GM23248 (cell line): ENCODE results near the gene STUM. TPM values are rescaled to one million over a fixed set of nuclear protein-coding genes. Genes with fewer than 3 reads are reported as not detected.
A peak's percentile ranks its signal among the peaks of the same experiment; 100 is the strongest.

Experiments used
- DNase-seq: peaks from one replicate; pipeline ENCODE4 v3.0.0-alpha.2; 2015
- H2AFZ ChIP-seq: fragments of 200-600 bp; sonication (generic); 2 replicates; pipeline ENCODE4 v1.6.1; 2016; ENCODE audit warnings: antibody characterized with exemption
- H3F3A ChIP-seq: fragments of 200-600 bp; sonication (generic); 2 replicates; pipeline ENCODE4 v1.6.1; 2016; ENCODE audit warnings: mild to moderate bottlenecking, antibody characterized with exemption, mixed run types; ENCODE audit not compliant: insufficient read depth
- H3K27ac ChIP-seq: fragments of 200-600 bp; sonication (generic); 2 replicates; pipeline ENCODE4 v1.5.1; 2016; ENCODE audit warnings: mild to moderate bottlenecking
- H3K27me3 ChIP-seq: fragments of 200-600 bp; sonication (generic); replicated peaks from 2 replicates; pipeline ENCODE4 v1.6.1; 2016; ENCODE audit warnings: mild to moderate bottlenecking; ENCODE audit not compliant: insufficient read depth
- H3K36me3 ChIP-seq: fragments of 200-600 bp; sonication (generic); 2 replicates; pipeline ENCODE4 v1.6.1; 2016; ENCODE audit warnings: low read depth, mild to moderate bottlenecking
- H3K4me1 ChIP-seq: fragments of 200-600 bp; sonication (generic); 2 replicates; pipeline ENCODE4 v1.6.1; 2016; ENCODE audit warnings: mild to moderate bottlenecking; ENCODE audit not compliant: insufficient read depth
- H3K4me2 ChIP-seq: fragments of 200-600 bp; sonication (generic); one replicate; pipeline ENCODE4 v1.6.1; 2016; ENCODE audit warnings: mild to moderate bottlenecking; ENCODE audit not compliant: unreplicated experiment
- H3K4me3 ChIP-seq: fragments of 200-600 bp; sonication (generic); 2 replicates; pipeline ENCODE4 v1.5.1; 2016; ENCODE audit warnings: mild to moderate bottlenecking
- H3K79me2 ChIP-seq: fragments of 200-600 bp; sonication (generic); 2 replicates; pipeline ENCODE4 v1.6.1; 2016; ENCODE audit warnings: mild to moderate bottlenecking; ENCODE audit not compliant: insufficient read depth
- H3K9ac ChIP-seq: fragments of 200-600 bp; sonication (generic); 2 replicates; pipeline ENCODE4 v1.6.1; 2016; ENCODE audit warnings: mild to moderate bottlenecking
- H3K9me2 ChIP-seq: fragments of 200-600 bp; sonication (generic); 2 replicates; pipeline ENCODE4 v1.6.1; 2016; ENCODE audit warnings: mixed run types, mild to moderate bottlenecking, moderate library complexity; ENCODE audit not compliant: insufficient read depth
- H3K9me3 ChIP-seq: fragments of 200-600 bp; sonication (generic); one replicate; pipeline ENCODE4 v1.6.1; 2017; ENCODE audit warnings: low read depth
- H4K20me1 ChIP-seq: fragments of 200-600 bp; sonication (generic); 2 replicates; pipeline ENCODE4 v1.6.0; 2016; ENCODE audit not compliant: insufficient read depth
- EZH2 ChIP-seq: fragments of 200-600 bp; sonication (generic); IDR thresholded peaks from 2 replicates; pipeline ENCODE4 v1.6.1; 2018; ENCODE audit warnings: antibody characterized with exemption, mild to moderate bottlenecking; ENCODE audit not compliant: insufficient read depth, poor library complexity, severe bottlenecking
- EZH2phosphoT487 ChIP-seq: fragments of 200-600 bp; sonication (generic); IDR thresholded peaks from 2 replicates; pipeline ENCODE4 v1.6.1; 2018; ENCODE audit warnings: antibody characterized with exemption, moderate library complexity, mild to moderate bottlenecking, low read depth; ENCODE audit not compliant: insufficient read depth
- WGBS, 2 experiments: methylation state at CpG; one replicate each; pipeline ENCODE4 v1.1.6; 2015 to 2017; ENCODE audit warnings: low lambda C conversion rate in 2 of 2, low coverage in 1 of 2; ENCODE audit errors: missing lambda C conversion rate in 2 of 2; 5-methylcytosine and 5-hydroxymethylcytosine counted together
- in situ Hi-C: fragments of 300-500 bp; cut with MboI; formaldehyde crosslinking; loops from 2 replicates; pipeline ENCODE4 v1.15.0; 2020
- polyA plus RNA-seq: library from polyadenylated mRNA; unstranded; fragments of >200 nt; fragmentation: Nextera tagmentation; extraction: Ambion mirVana; gene quantifications from 2 replicates; pipeline ENCODE4 v1.2.1, GENCODE V29; 2016
- total RNA-seq: library from RNA; depleted of rRNA; stranded (reverse); fragments of >200 nt; shearing (Covaris generic); gene quantifications from 2 replicates; pipeline ENCODE4 v1.2.3, GENCODE V29; 2014

STUM gene
- total and polyA plus RNA-seq, 2 experiments from 2014 or later: under 0.01 TPM; not detected in 1

DNA sequence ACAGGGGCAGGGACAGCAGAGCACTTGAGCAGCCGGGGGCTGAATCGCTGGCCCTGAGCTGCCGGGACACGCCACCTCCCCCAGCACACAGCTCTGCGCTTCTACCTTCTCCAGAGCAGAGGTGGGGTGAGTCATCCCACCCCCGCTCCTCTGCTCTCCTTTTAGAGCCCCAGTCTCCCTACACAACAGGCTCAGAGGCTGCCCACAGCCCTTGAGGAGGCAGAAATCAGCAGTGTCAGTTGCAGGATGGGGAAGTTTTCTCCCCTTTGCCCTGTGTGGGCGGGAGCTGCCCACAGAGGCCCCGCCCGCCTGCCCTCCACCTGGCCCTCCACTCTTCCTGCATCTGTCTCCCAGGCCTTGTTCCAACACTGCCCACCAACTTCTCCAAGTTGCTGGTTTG lies 94.6 kb downstream of the STUM start:
- Histone ChIP-seq H3K4me1 (peaks cover 7% of the 10 kb centered on the region; the same call in 1 of the 2 replicates), H3K36me3 (no peaks in the 10 kb centered on the region), H3F3A (no peaks in the 10 kb centered on the region), H2AFZ (no peak overlapping the region), H3K9me3 (no peaks in the 10 kb centered on the region), H4K20me1 (no peaks in the 10 kb centered on the region), H3K4me2 (no peak overlapping the region), H3K4me3 (no peak overlapping the region), H3K27me3 (no peaks in the 10 kb centered on the region), H3K9me2 (no peaks in the 10 kb centered on the region), H3K27ac (no peak overlapping the region), H3K9ac (no peak overlapping the region), H3K79me2 (no peaks in the 10 kb centered on the region)
- peak; percentile 67 for DNase-seq
- 70 to 80% methylated on average over 8 to 9 of the region's 9 CpGs for WGBS, 2 experiments
- TF ChIP-seq EZH2: no peak
- no peak for TF ChIP-seq EZH2phosphoT487
- in situ Hi-C loops: no loop called here

DNA sequence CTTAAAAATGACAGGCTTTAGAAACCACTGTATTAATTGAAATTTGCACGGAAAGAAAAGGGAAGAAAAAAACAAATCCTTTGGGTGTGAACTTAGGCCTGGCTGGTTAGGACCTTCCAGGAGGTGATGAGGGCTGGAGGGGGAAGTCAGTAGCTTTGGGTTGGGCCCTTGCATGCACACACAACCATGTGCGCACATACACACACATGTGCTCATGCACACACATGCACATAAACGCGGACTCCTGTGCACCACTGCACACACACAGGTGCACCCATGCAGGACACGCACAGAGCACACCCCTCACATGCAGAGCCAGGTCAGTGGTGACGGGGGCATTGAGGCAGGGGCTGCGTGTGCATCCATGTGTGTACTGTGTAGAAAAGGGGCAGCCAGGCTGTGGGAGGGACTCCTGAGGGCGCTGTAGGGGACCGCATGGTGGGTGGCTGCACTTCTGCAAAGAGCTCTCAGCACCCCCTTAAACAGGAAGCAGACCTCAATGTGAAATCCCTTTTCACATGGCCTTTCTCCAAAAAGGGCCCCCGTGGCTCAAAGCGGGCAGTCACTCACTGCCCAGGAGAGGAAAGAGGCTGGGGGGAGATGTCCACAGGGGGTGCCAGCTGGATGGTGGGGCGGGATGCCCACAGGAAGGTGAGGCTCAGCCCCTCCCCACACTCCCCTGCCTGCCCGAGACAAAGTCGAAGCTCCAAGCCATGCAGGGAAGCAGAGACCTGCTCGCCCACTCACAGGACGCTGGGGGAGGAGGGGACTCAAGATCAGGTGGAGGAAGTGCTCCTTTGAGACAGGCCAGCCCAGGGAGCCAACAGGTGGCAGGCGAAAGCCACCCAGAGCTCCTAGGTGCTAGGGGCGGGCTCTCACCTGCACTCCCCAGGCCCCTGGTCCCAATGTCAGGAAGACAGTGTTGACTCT lies 95.3 kb downstream of the STUM start:
- peaks cover 7% of the 10 kb centered on the region; the same call in 1 of the 2 replicates for H3K4me1 ChIP-seq
- DNase-seq: no peak
- H3K9ac ChIP-seq: no peak overlapping the region
- H3K4me2 ChIP-seq: no peak overlapping the region
- H3F3A ChIP-seq: no peaks in the 10 kb centered on the region
- H3K79me2 ChIP-seq: no peaks in the 10 kb centered on the region
- H4K20me1 ChIP-seq: no peaks in the 10 kb centered on the region
- no peaks in the 10 kb centered on the region for H3K9me3 ChIP-seq
- H3K27me3 ChIP-seq: no peaks in the 10 kb centered on the region
- H3K4me3 ChIP-seq: no peak overlapping the region
- no peak for TF ChIP-seq EZH2phosphoT487
- TF ChIP-seq EZH2: no peak
- 88 to 89% methylated on average over 16 to 18 of the region's 18 CpGs for WGBS, 2 experiments
- in situ Hi-C loops: no loop called here
- H3K27ac ChIP-seq: no peak overlapping the region
- H2AFZ ChIP-seq: no peak overlapping the region
- no peaks in the 10 kb centered on the region for H3K36me3 ChIP-seq
- no peaks in the 10 kb centered on the region for H3K9me2 ChIP-seq

DNA sequence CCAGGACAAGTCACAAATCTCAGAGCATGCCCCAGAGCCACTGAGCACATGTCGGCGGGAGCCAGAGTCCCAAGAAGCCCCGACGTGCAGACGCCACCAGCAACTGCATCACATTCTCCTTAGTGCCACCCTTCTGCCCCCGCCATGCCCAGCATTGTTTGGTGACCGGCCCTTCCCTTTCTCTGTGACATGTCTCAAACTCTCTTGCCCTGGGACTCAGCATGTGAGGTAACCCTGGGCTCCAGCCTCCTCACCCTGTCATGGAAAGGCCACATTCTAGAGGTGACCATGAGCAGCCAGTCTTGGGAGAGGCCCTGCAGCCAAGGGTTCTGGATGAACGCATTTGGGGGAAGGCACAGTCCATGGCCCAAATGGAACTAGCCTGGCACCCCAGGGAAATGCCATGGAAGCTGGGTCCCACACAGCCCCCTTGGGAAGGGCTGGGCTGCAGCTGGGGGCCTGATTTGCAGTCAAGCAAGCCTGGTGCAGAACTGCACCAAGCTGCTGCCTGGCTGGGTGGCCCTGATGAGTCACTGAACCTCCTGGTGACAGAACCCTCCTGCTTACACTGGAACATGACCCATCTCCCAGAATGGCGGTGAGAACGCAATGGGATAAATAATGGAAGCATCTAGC lies 96.1 kb downstream of the STUM start:
- Histone ChIP-seq H3K9me3 (no peaks in the 10 kb centered on the region), H3K4me1 (peaks cover 7% of the 10 kb centered on the region; the same call in 1 of the 2 replicates), H3K9ac (no peak overlapping the region), H3K27ac (no peak overlapping the region), H3K4me2 (no peak overlapping the region), H2AFZ (no peak overlapping the region), H3F3A (no peaks in the 10 kb centered on the region), H3K79me2 (no peaks in the 10 kb centered on the region), H3K9me2 (no peaks in the 10 kb centered on the region), H3K4me3 (no peak overlapping the region), H4K20me1 (no peaks in the 10 kb centered on the region), H3K36me3 (no peaks in the 10 kb centered on the region), H3K27me3 (no peaks in the 10 kb centered on the region)
- TF ChIP-seq EZH2 (no peak), EZH2phosphoT487 (no peak)
- 98 to 99% methylated on average over 9 to 10 of the region's 10 CpGs for WGBS, 2 experiments
- in situ Hi-C loops: no loop called here
- no peak for DNase-seq

DNA sequence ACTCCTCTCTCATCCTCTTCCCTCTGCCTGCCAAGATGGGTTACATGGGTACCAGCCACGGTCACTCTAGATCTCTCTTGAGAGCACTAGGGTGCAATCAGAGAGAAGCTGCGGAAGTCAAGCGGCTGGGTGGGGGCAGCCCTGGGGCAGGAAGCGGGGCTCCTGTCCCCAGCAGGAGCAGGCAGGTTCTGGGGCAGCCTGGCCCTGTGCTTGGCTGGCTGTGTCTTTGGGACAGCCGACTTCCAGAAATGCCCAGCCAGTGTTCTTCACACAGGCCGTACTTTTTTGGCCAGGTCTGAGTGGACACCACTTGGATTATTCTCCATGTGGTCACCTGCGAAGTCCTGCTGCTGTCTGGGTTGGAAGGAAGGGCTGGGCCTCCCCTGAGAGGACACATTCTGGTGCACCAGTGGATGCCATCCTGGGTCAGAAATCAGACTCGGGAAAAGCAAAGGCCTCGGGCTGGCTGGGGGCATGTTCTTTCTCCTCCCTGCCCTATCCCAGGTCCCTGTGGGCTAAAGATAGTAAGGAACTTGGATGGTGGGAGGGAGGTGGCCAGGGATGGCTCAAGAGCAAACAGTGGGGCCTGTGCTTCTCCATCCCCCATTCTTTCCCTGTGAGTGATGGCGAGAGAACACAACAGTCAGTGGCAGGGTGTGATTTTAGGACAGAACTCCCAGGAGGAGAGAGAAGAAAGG lies 96.9 kb downstream of the STUM start:
- H3K79me2 ChIP-seq: no peaks in the 10 kb centered on the region
- DNase-seq: no peak
- WGBS, 2 experiments: 90 to 91% methylated on average over 10 of the region's 10 CpGs
- in situ Hi-C loops: no loop called here
- no peaks in the 10 kb centered on the region for H3K36me3 ChIP-seq
- no peaks in the 10 kb centered on the region for H3F3A ChIP-seq
- no peak overlapping the region for H3K4me3 ChIP-seq
- TF ChIP-seq EZH2: no peak
- TF ChIP-seq EZH2phosphoT487: no peak
- H3K4me1 ChIP-seq: peaks cover 7% of the 10 kb centered on the region; the same call in 1 of the 2 replicates
- H3K27me3 ChIP-seq: no peaks in the 10 kb centered on the region
- H3K9me3 ChIP-seq: no peaks in the 10 kb centered on the region
- no peak overlapping the region for H2AFZ ChIP-seq
- no peaks in the 10 kb centered on the region for H3K9me2 ChIP-seq
- no peak overlapping the region for H3K4me2 ChIP-seq
- no peak overlapping the region for H3K27ac ChIP-seq
- no peak overlapping the region for H3K9ac ChIP-seq
- no peaks in the 10 kb centered on the region for H4K20me1 ChIP-seq
